ENCODE data around the gene CHRD.
"Not testable (repeated sequence)": the region's sequence is repeated elsewhere in the genome, so short reads cannot be mapped to it uniquely, and the experiment has no call there.

The CHRD gene

DNA sequence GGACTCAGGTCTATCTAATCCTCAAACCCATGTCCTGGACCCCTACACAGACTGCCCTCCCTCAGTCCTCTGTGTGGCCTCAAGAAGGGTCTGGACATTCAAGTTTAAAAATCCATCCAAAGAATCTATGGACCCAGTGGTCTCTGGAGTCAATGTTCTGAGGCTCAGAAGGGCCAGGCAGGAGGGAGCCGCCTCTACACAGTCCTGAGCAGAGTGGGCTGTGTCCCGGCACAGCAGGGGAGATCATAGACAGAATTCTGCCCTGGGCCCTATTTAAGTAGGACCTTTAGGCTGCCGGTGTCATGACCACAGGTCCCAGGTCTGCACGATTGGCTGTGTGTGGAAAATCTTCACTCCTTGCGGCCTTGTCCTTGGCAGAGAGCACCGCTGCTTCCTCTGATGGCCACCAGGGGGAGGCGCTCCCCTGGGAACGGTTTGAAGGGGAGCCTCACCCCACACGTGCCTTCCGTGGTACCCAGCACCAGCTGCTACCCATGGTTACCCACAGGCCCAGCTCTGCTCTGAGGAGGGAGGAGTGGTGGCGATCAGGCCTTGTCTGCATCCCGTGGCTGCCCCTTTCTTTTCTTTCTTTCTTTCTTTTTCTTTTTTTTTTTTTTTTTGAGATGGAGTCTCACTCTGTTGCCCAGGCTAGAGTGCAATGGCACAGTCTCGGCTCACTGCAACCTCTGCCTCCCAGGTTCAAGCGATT, 37.9 kb downstream of the CHRD start:
- peak; percentile 65 for DNase-seq (ENCODE audit: low spot score)

DNA sequence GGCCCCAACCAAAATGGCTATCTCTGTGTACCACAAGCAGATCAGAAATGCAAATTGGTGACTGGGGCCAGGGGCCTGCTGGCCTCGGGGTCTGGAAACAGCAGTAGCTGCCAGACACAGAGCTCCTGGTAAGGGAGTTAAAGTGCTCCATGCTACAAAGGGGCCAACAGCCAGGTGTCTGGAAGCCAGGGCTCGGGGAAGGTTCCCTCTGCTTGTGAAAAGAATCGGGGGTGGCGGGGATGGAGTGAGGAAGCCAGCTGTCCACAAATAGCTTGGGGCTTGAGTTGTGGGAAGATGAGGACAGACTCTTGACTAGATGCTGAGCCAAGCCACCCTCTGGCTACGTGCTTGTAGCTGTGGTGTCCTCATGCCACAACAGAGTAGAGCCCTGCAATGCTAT, 39.3 kb downstream of the CHRD start:
- DNase-seq (ENCODE audit: low spot score): no peak

DNA sequence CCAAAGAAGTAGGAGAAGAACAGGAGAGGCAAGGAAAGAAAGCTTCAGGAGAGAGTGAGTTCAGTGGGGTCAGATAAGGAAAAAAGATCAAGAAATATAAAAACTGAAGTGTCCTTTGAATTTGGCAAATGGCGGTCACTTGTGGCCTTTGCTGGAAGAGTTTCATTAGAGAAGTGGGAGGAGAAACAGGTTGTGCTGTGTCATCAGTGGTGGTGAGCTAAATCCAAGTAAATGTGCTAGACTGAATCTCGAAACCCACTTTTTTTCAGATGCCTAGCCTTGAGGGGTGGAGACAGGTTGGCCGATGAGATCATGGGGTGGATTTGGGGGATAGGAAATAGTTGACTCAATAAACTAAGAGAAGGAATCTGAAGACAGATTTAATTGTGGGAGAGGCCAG, 43.7 kb downstream of the CHRD start:
- no peak for DNase-seq (ENCODE audit: low spot score)

DNA sequence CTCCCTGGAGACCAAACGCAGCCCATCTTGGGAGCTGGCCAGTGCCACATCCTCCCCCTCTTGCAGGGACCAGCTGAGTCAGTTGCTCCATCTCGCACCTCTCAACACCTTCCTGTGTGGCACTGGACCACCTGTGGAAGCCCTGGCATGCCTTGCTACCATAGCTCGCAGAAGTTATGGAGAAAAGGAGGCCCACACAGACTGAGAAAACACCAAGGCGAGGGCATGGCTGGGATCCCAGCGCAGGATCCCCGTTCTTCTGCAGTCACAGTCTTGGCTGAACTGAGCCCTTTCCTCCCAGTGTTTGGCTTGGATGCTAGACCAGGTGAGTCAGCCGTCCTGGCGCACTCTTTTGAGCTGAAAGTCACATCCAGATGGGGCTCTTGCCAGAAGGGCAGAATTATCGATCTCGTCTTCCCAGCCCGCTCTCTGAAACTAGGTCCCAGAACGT, 46.9 kb downstream of the CHRD start:
- no peak for DNase-seq (ENCODE audit: low spot score)

DNA sequence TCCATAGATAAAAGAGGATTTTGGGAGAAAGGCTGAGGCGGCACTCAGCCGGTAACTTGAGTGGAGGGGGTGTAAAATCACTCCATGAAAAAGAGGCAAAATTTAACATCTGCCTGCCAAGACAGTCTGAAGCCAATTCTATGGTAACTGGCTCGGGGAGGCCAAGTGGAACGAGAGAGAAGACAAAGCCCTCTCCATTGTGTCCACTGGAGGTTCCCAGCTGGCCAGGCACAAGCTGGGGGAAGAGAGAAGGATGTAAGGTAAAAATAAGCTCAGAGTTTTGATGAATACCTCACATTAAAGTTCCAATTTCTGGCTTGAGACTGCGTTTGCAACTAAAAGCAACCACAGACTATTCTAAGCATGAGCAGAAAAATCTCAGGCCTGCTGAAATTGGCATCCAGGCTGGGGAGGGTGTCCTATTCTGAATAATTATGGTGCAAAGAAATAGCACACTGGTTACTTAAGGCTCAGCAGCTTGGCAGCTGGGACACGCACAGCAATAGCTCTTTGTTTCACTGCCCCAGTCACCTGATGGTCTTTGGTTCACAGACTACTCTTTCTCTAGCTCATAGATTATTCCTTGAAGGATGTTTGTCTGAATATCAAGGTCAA, 48.8 kb downstream of the CHRD start:
- no peak for DNase-seq (ENCODE audit: low spot score)

DNA sequence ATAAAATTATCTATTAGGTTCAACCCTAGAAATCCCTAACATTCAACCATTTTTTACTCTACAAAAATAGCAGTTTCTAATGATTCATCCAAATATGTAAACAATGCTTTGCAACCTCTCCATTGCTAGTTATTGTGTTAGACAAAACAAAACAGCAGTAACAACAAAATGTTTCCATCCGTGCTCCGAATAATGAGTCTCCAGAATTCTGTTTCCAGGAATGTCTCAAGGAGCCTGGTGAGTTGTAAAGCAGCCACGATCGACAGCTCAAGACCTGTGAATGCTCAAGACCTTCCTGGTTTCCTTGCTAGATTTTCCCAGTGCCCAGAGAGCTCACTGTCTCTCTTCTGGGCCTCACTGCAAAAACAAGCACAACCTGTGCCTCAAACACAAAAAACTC, 49.9 kb downstream of the CHRD start:
- no peak for DNase-seq (ENCODE audit: low spot score)

DNA sequence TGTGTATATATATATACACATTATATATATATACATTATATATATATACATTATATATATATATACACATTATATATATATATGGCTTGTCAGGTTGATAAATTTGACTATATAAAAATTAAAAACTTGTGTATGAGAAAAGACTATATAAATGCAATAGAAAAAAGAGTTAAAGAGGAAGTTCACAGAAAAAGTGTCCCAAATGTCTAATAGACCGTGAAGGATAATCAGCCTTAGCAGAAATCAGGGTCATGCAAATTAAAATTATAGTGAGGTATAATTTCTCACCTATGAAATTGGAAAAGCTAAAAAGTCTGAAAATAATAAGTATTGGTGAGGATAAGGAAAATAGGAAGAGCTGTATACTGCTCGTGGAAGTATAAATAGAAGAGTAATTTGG, 51.1 kb downstream of the CHRD start:
- DNase-seq (ENCODE audit: low spot score): no peak

DNA sequence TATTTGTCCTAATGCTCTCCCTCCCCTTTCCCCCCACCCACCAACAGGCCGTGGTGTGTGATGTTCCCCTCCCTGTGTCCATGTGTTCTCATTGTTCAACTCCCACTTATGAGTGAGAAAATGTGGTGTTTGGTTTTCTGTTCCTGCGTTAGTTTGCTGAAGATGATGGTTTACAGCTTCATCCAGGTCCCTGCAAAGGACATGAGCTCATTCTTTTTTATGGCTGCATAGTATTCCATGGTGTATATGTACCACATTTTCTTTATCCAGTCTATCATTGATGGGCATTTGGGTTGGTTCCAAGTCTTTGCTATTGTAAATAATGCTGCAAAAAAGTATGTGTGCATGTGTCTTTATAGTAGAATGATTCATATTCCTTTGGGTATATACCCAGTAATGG, 53.3 kb downstream of the CHRD start:
- not testable (repeated sequence) for DNase-seq (ENCODE audit: low spot score)

DNA sequence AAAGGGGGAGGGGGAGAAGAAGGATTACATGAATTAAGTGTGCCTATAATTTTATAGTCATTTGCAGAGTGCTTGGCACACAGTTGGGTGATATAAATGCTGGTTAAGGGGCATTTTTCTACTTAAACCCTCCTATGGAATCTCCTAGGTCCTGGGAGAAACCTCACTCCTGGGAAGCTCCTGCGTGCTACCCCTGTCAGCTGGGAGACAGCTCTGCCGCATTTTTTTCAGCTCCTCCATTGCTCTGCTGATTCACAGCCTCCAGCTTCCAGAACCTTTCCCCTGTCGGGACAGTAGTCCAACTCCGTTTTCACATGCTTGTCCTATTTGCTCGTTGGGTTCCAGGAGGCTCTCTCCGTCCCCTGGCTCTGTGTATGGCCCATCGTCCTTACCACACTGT, 59.2 kb downstream of the CHRD start:
- DNase-seq (ENCODE audit: low spot score): no peak
